Stimulated activated CD8-positive, alpha-beta memory T cell treated with anti-CD3 and anti-CD28 coated beads, Interleukin-15, amount 100 ng/mL, for 48 hours (primary cell): ENCODE data around the gene DAND5.
A peak's percentile ranks its signal among the peaks of the same experiment; 100 is the strongest.

ENCODE experiments used
- DNase-seq, 2 donors: peaks; one replicate each; pipeline ENCODE4 v3.0.0-alpha.2; 2020; ENCODE audit warnings: low read depth in 2 of 2

The DAND5 gene

GRCh38 chr19:12992729-12993128 lies 23.4 kb downstream of the DAND5 start:
- no peak for DNase-seq

- no peak for DNase-seq
Observed at GRCh38 chr19:12993562-12993961, 24.2 kb downstream of the DAND5 start.

- DNase-seq, result peak in 1 of 2 donors; percentile 32
Observed at GRCh38 chr19:12994701-12995595, 25.6 kb downstream of the DAND5 start, which contains the start of gene NFIX. NFIX (plus strand) TSS chr19:12995475; CDS start chr19:12995838, 363 bp downstream.

- no peak for DNase-seq
Observed at GRCh38 chr19:12995596-12996405, 26.4 kb downstream of the DAND5 start.

- DNase-seq, result no peak
Observed at GRCh38 chr19:12996406-12997094, 27.2 kb downstream of the DAND5 start.

GRCh38 chr19:12997179-12997966 lies 28.0 kb downstream of the DAND5 start:
- no peak for DNase-seq

GRCh38 chr19:12997967-12998940 lies 28.9 kb downstream of the DAND5 start:
- DNase-seq, result no peak

GRCh38 chr19:13001166-13001501 lies 31.8 kb downstream of the DAND5 start:
- DNase-seq, result no peak

GRCh38 chr19:13001502-13002165 lies 32.3 kb downstream of the DAND5 start:
- no peak for DNase-seq

- no peak for DNase-seq
Observed at GRCh38 chr19:13002166-13002898, 33.0 kb downstream of the DAND5 start.

- no peak for DNase-seq
Observed at GRCh38 chr19:13003081-13003480, 33.7 kb downstream of the DAND5 start.

GRCh38 chr19:13004273-13004672 lies 34.9 kb downstream of the DAND5 start:
- no peak for DNase-seq

- no peak for DNase-seq
Observed at GRCh38 chr19:13005253-13005652, 35.9 kb downstream of the DAND5 start.

- no peak for DNase-seq
Observed at GRCh38 chr19:13005861-13006370, 36.5 kb downstream of the DAND5 start.

- no peak for DNase-seq
Observed at GRCh38 chr19:13006431-13007281, 37.3 kb downstream of the DAND5 start.

- DNase-seq, result no peak
Observed at GRCh38 chr19:13007292-13008045, 38.1 kb downstream of the DAND5 start.
